GM19438 (cell line): ENCODE data around the gene TESK2.

Source experiments
- ATAC-seq: cut with Tn5 transposase; IDR thresholded peaks from one replicate; pipeline ENCODE4 v1.9.1; 2021; ENCODE audit warnings: low read depth; ENCODE audit not compliant: unreplicated experiment

Gene TESK2

DNA sequence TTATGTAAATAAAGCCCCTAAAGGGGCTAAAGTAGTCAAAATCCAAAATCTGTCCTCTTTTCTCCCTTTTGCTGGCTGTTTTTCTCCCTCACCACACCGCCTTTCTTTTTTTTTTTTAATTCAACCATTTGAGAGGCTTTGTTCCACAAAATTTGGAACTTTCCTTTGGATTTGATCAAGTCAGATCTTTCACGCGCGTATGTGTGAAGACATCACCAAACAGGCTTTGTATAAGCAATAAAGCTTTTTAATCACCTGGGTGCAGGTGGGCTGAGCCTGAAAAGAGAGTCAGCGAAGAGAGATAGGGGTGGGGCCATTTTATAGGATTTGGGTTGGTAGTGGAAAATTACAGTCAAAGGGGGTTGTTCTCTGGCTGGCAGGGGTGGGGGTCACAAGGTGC lies 169.5 kb downstream of the TESK2 start:
- ATAC-seq: no peak

DNA sequence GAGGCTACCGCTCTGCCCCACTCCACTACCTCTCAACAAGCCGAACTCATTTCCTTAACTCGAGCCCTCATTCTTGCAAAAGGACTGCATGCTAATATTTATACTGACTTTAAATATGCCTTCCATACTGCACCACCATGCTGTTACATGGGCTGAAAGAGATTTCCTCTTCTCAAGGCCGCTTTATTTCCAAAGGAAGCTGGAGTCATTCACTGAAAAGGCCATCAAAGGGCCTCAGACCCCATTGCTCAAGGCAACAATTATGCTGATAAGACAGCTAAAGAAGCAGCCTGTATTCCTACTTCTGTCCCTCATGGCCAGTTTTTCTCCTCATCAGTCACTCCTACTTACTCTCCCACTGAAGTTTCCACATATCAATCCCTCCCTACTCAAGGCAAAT lies 171.2 kb downstream of the TESK2 start:
- ATAC-seq: no peak

- no peak for ATAC-seq
Observed at GRCh38 chr1:45317166-45317565, 173.8 kb downstream of the TESK2 start.

DNA sequence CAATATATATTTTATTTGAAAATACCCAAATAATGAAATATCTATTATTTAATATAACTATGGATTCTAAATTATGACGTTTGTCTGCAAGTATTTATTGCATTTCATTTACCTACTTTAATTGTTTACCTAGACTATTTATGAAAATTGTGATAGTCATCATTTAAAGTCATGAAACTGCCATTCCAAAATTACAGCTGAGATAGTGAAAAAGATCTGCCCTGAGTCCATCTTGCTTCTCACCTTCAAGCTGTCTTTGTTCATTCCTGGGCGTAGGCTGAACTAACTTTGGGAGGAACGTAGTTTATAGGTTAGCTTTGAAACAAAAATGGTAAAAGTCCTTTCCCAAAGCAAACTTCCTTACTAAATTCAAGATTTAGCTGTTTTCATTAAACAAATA lies 176.7 kb downstream of the TESK2 start:
- ATAC-seq: no peak

- ATAC-seq: no peak
Observed at GRCh38 chr1:45306905-45307304, 184.1 kb downstream of the TESK2 start.

DNA sequence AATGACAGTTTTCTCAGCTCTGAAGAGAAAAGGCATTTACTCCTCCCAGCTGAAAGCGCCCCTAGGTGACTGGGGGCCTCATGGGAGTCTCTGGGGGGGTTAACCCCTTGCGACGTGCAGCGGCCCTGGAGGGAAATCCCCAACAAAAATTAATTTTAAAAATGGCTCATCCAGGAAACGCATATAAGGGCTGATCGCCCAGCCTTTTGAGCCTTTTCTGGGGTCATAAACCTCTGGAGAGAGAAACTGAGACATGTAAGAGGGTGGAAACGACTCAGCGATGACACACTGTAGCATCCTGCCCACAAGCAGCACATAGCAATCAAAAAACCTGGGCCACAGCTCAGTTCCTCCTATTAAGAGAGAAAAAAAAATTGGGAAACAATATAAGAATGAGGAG lies 184.6 kb downstream of the TESK2 start:
- ATAC-seq: no peak

GRCh38 chr1:45305231-45305630 lies 185.7 kb downstream of the TESK2 start:
- ATAC-seq: no peak

- ATAC-seq: no peak
Observed at GRCh38 chr1:45304311-45305081, 186.5 kb downstream of the TESK2 start.

- peak; percentile 68 for ATAC-seq
Observed at GRCh38 chr1:45303520-45304310, 187.2 kb downstream of the TESK2 start.

- ATAC-seq: no peak
Observed at GRCh38 chr1:45302505-45303150, 188.3 kb downstream of the TESK2 start.

DNA sequence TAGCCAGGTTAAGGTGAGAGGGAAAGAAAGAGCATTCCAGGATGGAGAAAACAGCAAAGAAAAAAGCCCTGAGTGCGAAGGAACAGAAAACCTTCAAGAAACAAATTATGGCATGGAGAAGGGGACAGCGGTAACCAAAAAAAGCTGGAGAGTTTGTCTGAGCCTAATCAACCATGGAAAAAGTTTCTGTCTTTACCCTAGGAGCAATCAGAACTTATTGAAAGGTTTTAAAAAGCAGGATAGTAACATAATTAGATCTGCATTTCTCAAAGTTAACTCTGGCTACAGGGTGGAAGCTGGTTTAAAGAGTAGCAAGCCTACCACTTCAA lies 190.3 kb downstream of the TESK2 start:
- no peak for ATAC-seq

- no peak for ATAC-seq
Observed at GRCh38 chr1:45299981-45300668, 190.8 kb downstream of the TESK2 start.

DNA sequence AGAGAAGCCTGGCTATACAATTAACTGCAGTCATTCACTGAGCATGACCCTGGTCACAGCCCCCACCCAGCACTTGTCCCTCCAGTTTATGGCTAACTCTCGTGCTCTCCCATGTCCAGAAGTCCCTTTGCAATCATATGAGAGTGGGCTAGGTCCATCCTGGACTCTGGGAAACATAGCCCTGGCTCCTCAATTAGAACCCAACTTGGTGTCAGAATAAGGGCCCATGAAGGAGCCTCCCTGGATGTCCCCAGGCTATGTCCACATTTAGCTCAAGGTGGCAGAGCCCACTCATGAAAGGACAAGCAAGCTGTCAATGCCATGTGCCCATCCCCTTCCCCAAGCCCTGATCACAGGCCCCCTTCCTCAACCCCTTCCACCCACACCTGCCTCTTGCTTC lies 191.7 kb downstream of the TESK2 start:
- ATAC-seq: no peak

- ATAC-seq: no peak
Observed at GRCh38 chr1:45297666-45298356, 193.2 kb downstream of the TESK2 start.
